ENCODE measurements around the gene EN1. TPM values are rescaled to one million over a fixed set of nuclear protein-coding genes. Genes with fewer than 3 reads are reported as not detected.

Gene EN1
- total and polyA plus RNA-seq, 7 donors: 0.70 to 9.5 (median 1.1) TPM

GRCh38 chr2:118861242-118861641 is 13.8 kb upstream of the EN1 start:
- intact Hi-C loops (cut with DNase I): loop anchor here (5.0 to 10.0 kb wide), 3 partner anchors 634 to 826 kb away; no protein-coding TSS in a partner anchor
- Histone ChIP-seq H3K4me3 (no peak overlapping the region), H3K36me3 (ENCODE audit: insufficient read depth in 1 of 2, low read depth in 1 of 2) (no peaks in the 10 kb centered on the region), H3K27ac (no peak overlapping the region), H3K9me3 (no peaks in the 10 kb centered on the region), H3K4me1 (peaks cover under 1% of the 10 kb centered on the region), H3K27me3 (ENCODE audit: insufficient read depth in 3 of 3, low read length in 2 of 3) (peaks cover 0 to 50% (median 33%) of the 10 kb centered on the region in 3 donors)
- no peak for ATAC-seq
- WGBS, 3 donors: 74 to 80% (median 77%) methylated on average over 7 of the region's 7 CpGs
- TF ChIP-seq, protein P1, sequence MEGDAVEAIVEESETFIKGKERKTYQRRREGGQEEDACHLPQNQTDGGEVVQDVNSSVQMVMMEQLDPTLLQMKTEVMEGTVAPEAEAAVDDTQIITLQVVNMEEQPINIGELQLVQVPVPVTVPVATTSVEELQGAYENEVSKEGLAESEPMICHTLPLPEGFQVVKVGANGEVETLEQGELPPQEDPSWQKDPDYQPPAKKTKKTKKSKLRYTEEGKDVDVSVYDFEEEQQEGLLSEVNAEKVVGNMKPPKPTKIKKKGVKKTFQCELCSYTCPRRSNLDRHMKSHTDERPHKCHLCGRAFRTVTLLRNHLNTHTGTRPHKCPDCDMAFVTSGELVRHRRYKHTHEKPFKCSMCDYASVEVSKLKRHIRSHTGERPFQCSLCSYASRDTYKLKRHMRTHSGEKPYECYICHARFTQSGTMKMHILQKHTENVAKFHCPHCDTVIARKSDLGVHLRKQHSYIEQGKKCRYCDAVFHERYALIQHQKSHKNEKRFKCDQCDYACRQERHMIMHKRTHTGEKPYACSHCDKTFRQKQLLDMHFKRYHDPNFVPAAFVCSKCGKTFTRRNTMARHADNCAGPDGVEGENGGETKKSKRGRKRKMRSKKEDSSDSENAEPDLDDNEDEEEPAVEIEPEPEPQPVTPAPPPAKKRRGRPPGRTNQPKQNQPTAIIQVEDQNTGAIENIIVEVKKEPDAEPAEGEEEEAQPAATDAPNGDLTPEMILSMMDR (IDR thresholded peaks at IDR 0.05): no peak
- DNase-seq: no peak

- Histone ChIP-seq H3K36me3 (ENCODE audit: insufficient read depth in 1 of 2, low read depth in 1 of 2) (no peaks in the 10 kb centered on the region), H3K27ac (no peak overlapping the region), H3K4me1 (peaks cover 7% of the 10 kb centered on the region), H3K4me3 (no peak overlapping the region), H3K9me3 (no peaks in the 10 kb centered on the region), H3K27me3 (ENCODE audit: insufficient read depth in 3 of 3, low read length in 2 of 3) (peaks cover 0 to 57% (median 33%) of the 10 kb centered on the region in 3 donors)
- no peak for DNase-seq
- intact Hi-C loops (cut with DNase I): loop anchor here (5.0 to 10.0 kb wide), 3 partner anchors 633 to 826 kb away; no protein-coding TSS in a partner anchor
- TF ChIP-seq, protein P1 (IDR thresholded peaks at IDR 0.05): no peak
- ATAC-seq: no peak
- WGBS, 3 donors: 24 to 36% (median 27%) methylated on average over 5 of the region's 5 CpGs
Observed at GRCh38 chr2:118860506-118860905, 13.1 kb upstream of the EN1 start.

GRCh38 chr2:118859157-118859770 is 11.8 kb upstream of the EN1 start:
- 19 to 50% (median 32%) methylated on average over 26 of the region's 26 CpGs for WGBS, 3 donors
- H3K27ac ChIP-seq: no peak overlapping the region
- H3K27me3 ChIP-seq (ENCODE audit: insufficient read depth in 3 of 3, low read length in 2 of 3): peaks cover 0 to 70% (median 35%) of the 10 kb centered on the region in 3 donors

DNA sequence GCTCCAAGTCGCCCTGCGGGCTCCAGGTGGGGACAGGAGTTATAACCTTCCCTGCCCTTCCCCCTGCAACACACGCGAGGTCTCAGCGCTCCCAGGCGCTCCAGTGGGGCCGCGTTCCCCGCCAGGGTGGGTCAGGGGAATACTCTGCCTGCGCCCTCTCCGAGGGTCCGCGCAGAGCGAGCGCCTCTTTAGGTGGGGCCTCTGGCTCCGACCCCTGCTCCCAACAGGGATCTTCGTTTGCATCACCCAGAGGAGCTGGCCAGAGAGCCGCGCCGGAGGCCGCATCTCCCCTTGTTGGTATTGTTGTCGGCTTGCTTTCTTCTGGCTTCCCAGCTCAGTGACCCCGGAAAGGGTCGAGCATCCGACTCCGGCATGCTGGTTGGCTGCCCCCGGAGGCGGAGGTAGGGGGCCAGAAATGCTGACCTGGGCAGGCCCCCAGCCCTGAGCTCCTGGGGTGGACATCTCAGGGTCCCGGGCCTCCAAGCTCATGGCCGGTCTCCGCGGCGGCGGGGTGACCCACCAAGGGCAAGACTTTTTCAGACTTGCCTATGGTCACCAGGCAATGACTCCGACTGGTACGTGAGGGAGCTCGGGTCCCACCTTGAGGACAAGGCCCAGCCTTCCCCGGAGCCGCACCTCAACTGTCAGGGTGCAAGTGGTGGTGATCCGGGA is 11.2 kb upstream of the EN1 start:
- intact Hi-C loops (cut with DNase I): loop anchor here in 1 of 2 donors (5.0 kb wide), 1 partner anchor 811 kb away; no protein-coding TSS in a partner anchor
- TF ChIP-seq, protein P1 (IDR thresholded peaks at IDR 0.05): no peak
- Histone ChIP-seq H3K36me3 (ENCODE audit: insufficient read depth in 1 of 2, low read depth in 1 of 2) (no peaks in the 10 kb centered on the region), H3K4me1 (peaks cover 7% of the 10 kb centered on the region), H3K9me3 (no peaks in the 10 kb centered on the region), H3K27me3 (ENCODE audit: insufficient read depth in 3 of 3, low read length in 2 of 3) (peaks cover 0 to 76% (median 35%) of the 10 kb centered on the region in 3 donors), H3K27ac (no peak overlapping the region), H3K4me3 (no peak overlapping the region)
- no peak for ATAC-seq
- WGBS, 3 donors: 11 to 40% (median 21%) methylated on average over 40 of the region's 40 CpGs
- no peak for DNase-seq

More at GRCh38 chr2:118859157-118859770, 11.8 kb upstream of the EN1 start:
- intact Hi-C loops (cut with DNase I): loop anchor here in 1 of 2 donors (5.0 kb wide), 1 partner anchor 812 kb away; no protein-coding TSS in a partner anchor
- Histone ChIP-seq H3K4me3 (no peak overlapping the region), H3K36me3 (ENCODE audit: insufficient read depth in 1 of 2, low read depth in 1 of 2) (no peaks in the 10 kb centered on the region), H3K9me3 (no peaks in the 10 kb centered on the region), H3K4me1 (peaks cover 7% of the 10 kb centered on the region)
- ATAC-seq: no peak
- no peak for DNase-seq
- TF ChIP-seq, protein P1 (IDR thresholded peaks at IDR 0.05): no peak

Data from psoas muscle (tissue), 8 donors.